ENCODE data around the gene MYO5A.

DNA sequence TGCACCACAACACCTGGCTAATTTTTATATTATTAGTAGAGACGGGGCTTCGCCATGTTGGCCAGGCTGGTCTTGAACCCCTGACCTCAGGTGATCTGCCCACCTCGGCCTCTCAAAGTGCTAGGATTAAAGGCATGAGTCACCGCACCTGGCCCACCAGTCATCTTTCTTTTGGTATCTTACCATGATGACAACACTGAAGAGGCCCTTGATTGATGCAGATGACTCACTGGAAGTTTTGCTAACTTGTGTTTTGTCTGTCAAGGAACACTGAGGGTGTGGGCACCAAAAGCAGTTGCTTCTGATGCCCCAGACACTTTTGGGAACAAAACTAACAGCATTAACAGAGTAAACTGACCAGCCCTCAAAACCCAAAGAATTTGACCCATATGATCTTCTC is 88.3 kb downstream of the MYO5A start:
- TF ChIP-seq, protein P1, sequence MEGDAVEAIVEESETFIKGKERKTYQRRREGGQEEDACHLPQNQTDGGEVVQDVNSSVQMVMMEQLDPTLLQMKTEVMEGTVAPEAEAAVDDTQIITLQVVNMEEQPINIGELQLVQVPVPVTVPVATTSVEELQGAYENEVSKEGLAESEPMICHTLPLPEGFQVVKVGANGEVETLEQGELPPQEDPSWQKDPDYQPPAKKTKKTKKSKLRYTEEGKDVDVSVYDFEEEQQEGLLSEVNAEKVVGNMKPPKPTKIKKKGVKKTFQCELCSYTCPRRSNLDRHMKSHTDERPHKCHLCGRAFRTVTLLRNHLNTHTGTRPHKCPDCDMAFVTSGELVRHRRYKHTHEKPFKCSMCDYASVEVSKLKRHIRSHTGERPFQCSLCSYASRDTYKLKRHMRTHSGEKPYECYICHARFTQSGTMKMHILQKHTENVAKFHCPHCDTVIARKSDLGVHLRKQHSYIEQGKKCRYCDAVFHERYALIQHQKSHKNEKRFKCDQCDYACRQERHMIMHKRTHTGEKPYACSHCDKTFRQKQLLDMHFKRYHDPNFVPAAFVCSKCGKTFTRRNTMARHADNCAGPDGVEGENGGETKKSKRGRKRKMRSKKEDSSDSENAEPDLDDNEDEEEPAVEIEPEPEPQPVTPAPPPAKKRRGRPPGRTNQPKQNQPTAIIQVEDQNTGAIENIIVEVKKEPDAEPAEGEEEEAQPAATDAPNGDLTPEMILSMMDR (IDR thresholded peaks at IDR 0.05) = no peak
- TF ChIP-seq RCOR1 (IDR thresholded peaks at IDR 0.05; ENCODE audit: low read depth, low read length) (no peak), TP53 (CRISPR knock-in tag; IDR thresholded peaks at IDR 0.05) (no peak), REST (IDR thresholded peaks at IDR 0.05) (no peak), POLR2A (IDR thresholded peaks at IDR 0.05; ENCODE audit: low read length) (no peak), BCL3 (IDR thresholded peaks at IDR 0.05) (no peak), BHLHE40 (IDR thresholded peaks at IDR 0.05; ENCODE audit: low read depth, low read length) (no peak)
- TF ChIP-seq, protein P2, sequence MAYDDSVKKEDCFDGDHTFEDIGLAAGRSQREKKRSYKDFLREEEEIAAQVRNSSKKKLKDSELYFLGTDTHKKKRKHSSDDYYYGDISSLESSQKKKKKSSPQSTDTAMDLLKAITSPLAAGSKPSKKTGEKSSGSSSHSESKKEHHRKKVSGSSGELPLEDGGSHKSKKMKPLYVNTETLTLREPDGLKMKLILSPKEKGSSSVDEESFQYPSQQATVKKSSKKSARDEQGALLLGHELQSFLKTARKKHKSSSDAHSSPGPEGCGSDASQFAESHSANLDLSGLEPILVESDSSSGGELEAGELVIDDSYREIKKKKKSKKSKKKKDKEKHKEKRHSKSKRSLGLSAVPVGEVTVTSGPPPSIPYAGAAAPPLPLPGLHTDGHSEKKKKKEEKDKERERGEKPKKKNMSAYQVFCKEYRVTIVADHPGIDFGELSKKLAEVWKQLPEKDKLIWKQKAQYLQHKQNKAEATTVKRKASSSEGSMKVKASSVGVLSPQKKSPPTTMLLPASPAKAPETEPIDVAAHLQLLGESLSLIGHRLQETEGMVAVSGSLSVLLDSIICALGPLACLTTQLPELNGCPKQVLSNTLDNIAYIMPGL (CRISPR knock-in tag; IDR thresholded peaks at IDR 0.05; ENCODE audit: borderline replicate concordance) = no peak
